GM06990 (cell line): ENCODE results near the gene SEMA3A.

Experiments used
- DNase-seq: peaks from one replicate; pipeline ENCODE4 v3.0.0-alpha.2; 2011; ENCODE audit not compliant: insufficient read length; ENCODE audit errors: extremely low read depth
- H3K27me3 ChIP-seq: replicated peaks from 2 replicates; pipeline ENCODE4 v1.6.0; 2011; ENCODE audit warnings: low read length; ENCODE audit not compliant: control insufficient read depth, insufficient read depth
- H3K36me3 ChIP-seq: 2 replicates; pipeline ENCODE4 v1.5.1; 2011; ENCODE audit warnings: low read length; ENCODE audit not compliant: control insufficient read depth, insufficient read depth
- H3K4me3 ChIP-seq: replicated peaks from 2 replicates; pipeline ENCODE4 v1.5.1; 2011; ENCODE audit warnings: low read depth, mild to moderate bottlenecking, control low read depth, low read length
- CTCF ChIP-seq: IDR thresholded peaks from 2 replicates; pipeline ENCODE4 v1.5.1; 2011; ENCODE audit warnings: low read length, control low read depth, mild to moderate bottlenecking, inconsistent platforms; ENCODE audit not compliant: insufficient read depth, poor library complexity, severe bottlenecking

The SEMA3A gene

GRCh38 chr7:83987764-83988163 is 206.8 kb downstream of the SEMA3A start:
- TF ChIP-seq CTCF = no peak
- no peak overlapping the region for H3K4me3 ChIP-seq
- H3K36me3 ChIP-seq = no peaks in the 10 kb centered on the region
- H3K27me3 ChIP-seq = no peaks in the 10 kb centered on the region
- no peak for DNase-seq

GRCh38 chr7:83985821-83986220 is 208.8 kb downstream of the SEMA3A start:
- DNase-seq = no peak
- no peak for TF ChIP-seq CTCF
- Histone ChIP-seq H3K36me3 (no peaks in the 10 kb centered on the region), H3K27me3 (no peaks in the 10 kb centered on the region), H3K4me3 (no peak overlapping the region)

GRCh38 chr7:83984591-83984990 is 210.0 kb downstream of the SEMA3A start:
- Histone ChIP-seq H3K27me3 (no peaks in the 10 kb centered on the region), H3K36me3 (no peaks in the 10 kb centered on the region), H3K4me3 (no peak overlapping the region)
- no peak for DNase-seq
- no peak for TF ChIP-seq CTCF

- Histone ChIP-seq H3K27me3 (no peaks in the 10 kb centered on the region), H3K4me3 (no peak overlapping the region), H3K36me3 (no peaks in the 10 kb centered on the region)
- DNase-seq = no peak
- TF ChIP-seq CTCF = no peak
Observed at GRCh38 chr7:83984076-83984475, 210.5 kb downstream of the SEMA3A start.

- DNase-seq = no peak
- Histone ChIP-seq H3K36me3 (no peaks in the 10 kb centered on the region), H3K27me3 (no peaks in the 10 kb centered on the region), H3K4me3 (no peak overlapping the region)
- no peak for TF ChIP-seq CTCF
Observed at GRCh38 chr7:83983606-83984005, 211.0 kb downstream of the SEMA3A start.

GRCh38 chr7:83976302-83976701 is 218.3 kb downstream of the SEMA3A start:
- DNase-seq = no peak
- H3K27me3 ChIP-seq = no peaks in the 10 kb centered on the region
- TF ChIP-seq CTCF = peak; percentile 53
- no peak overlapping the region for H3K4me3 ChIP-seq
- H3K36me3 ChIP-seq = no peaks in the 10 kb centered on the region
